Stimulated activated CD4-positive, alpha-beta T cell treated with anti-CD3 and anti-CD28 coated beads, Interleukin-4, amount 100 ng/mL, for 48 hours (primary cell): ENCODE data around the gene MRM2.

Experiments used
- DNase-seq, 2 donors: peaks; one replicate each; pipeline ENCODE4 v3.0.0-alpha.2; 2020; ENCODE audit warnings: low read depth in 2 of 2

Gene MRM2

DNA sequence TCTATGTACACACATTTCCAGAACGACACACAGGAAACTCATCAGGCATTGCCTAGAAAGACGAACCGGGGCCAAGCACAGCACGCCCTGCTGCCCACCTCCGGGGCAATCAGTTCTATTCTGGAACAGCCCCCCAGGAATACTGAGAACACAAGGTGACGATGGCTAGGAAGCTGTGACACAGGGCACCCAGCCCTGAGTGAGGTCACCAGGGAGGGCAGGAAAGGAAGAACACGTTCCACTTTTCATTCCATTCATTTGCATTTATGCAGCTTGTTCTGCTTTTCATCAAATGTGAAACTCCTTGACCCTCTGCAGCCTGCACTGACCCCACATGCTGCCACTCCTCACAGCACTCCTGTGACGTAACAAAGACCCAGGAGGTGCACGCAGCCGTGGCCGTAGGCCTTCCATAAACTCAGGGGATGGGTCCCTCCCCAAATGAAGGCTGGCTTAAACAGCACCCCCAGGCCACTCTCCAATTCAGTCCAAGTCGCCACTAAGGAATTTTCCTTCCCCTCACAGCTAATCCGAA is 38.2 kb downstream of the MRM2 start:
- no peak for DNase-seq

DNA sequence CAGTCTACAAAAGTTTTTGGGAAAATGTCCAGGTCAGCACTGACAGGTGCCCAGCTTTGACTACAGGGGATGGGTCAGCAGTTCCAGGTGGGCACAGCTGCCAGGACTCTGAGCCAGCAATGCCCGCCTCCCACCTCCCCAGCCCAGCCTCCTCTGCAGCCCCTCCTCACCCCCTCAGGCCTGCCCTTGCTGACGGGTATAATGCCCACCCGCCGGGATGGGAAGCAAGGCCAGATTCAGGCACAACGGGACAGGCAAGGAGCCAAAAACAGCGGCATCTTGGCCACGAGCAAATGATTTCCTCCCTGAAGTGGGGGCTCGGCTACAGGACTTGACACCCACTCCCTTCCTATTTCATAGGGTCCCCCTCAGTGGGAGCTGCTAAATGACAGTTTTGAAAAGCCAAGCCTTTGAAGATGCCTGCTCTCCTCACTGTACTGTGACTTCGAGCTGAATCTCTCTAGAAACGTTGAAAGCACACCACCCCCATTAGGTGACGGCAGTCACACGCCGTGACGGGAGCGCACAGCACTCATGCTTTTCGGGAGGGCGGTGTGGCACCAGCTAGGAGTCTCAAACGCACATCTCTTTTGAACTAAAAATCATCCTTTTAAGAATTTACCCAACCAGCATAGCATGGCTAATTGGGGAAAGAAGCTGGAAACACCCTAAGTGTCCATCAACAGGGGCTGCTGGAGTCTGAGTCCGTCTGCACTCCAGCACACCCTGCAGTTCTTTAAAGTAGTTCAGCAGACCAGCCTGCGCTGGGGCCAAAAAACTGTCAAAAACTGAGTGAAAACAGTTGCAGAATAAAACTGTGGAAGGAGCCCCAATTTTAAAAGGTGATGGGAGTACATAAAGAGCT is 38.9 kb downstream of the MRM2 start:
- no peak for DNase-seq

DNA sequence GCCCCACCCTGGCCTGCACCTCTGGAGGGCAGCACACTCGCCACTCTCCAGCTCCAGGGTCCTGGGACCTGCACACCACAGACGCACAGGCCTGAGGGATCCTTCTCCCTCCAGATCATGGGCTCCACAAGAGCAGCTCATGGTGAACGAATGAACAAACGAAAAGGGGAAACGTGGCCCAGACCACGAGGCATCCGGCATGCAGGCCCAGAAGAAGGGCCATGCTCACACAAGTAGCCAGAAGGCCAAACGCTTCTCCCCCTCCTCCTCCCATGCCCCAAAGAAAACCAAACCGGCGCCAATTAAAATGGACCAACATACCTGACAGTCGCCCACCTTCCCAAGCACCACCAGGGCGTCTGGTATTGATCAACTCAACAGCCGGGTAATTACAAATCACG is 39.6 kb downstream of the MRM2 start:
- DNase-seq: no peak

DNA sequence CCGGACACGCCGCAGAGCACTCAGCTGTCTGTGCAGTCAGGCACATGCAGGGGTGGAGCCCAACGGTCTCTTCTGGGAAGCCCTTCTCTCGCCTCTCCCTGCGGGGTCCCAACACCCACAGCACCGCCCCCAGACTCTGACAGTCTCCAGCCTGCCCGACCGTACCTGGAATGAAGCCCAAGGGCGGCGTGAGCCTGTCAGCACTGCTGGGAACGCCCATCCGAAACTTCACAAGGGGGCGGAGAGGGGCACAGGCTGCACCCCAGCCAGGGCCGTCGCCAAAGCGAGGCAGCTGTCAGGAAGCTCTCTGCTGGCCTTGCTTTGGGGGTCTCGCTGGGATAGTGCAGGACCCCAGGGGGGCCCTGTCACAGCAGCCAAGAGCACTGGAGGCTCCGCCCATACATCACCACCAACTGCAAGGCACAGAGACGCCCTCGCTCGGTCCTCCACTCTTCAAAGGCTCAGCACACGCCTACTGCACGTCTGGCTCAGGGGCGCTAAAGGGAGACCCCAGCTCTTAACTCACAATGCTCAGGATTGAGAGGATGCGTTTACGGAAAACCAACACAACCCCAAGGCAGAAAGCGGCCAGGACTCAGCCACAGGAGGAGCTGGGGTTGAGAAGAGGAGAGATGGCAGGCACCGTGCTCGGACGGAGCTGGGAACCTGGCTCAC is 40.2 kb downstream of the MRM2 start:
- no peak for DNase-seq

DNA sequence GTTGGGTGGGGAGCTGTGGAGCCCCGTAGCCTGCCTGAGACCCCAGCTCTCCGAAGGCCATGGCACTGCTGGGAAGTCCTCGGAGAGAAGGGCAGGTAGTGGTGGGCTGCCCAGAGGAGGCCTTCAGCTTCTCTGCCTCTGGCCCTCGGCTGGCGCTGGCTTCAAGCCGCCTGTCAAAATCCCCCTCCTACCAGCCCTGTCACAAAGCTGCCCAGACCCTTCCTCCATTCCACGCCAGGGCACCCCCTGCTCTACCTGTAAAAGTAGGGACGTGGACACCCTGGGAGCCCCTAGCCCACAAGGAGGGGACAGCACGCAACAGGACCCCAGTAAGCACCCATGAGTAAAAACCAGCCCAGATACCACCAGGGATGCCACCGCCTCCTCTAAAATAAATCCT is 40.9 kb downstream of the MRM2 start:
- no peak for DNase-seq

DNA sequence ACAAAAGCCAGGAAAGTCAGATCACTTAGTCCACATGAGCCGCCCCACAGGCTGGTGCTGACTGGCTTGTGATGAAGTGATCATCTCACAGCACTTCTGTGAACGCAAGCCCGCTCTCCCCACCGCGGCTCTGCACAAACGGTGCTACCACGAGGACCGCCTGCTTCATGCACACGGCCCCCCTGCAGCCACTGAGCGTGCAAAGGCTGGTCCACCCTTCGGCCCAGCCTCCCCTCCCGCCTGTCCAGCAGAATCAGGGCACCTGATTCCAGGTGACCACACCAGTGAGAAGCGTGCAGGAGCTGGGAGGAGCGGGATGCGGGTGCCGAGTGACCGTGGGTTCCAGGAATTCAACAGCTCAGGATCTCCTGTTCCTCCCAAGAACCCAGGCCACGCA is 41.4 kb downstream of the MRM2 start:
- DNase-seq: no peak

DNA sequence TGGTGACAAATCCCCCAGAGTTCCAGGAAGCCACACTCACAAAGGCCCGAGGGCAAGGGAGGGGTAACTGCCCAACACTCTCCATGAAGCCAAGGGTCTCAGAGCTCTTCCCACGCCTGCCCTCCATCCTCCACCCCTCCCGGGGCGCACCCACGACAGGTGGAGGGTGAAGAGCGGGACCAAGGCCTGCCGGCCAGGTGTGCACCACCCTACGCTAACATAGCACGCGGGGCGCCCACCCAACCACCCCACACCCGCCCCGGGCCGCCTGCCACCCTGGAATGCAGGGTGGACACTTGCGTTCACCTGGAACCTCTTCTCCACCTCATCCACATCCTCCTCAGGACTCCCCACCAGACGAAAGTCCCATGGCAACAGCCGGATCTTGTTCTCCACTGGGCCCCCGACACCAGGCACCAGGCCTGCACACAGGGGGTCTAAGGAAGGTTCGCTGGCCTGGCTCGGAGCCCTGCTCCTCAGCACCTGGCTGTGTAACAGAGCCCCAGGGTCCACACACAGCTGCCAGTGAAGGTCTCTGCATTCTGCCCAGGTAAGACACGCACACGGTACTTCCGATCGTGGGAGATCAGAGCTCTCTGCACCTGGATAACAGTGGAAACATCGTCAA is 41.9 kb downstream of the MRM2 start:
- DNase-seq: no peak

DNA sequence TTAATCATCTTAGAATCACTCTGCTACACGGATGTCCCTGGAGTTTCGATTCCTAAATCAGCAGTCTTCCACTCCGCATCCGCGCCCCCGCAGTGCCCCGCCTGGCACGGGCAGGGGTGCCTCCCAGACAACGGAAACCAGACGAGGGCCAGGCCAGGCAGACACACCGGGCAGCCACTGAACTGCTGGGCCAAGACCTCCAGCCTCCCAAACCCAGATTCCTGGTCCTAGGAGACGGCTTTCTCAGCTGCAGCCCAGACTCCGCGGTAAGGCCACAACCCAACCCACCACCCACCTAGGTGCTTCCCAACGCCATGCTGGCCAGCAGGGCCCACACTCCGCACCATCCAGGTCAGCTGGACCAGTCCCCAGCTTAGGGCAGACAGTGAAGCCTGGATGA is 42.5 kb downstream of the MRM2 start:
- no peak for DNase-seq

DNA sequence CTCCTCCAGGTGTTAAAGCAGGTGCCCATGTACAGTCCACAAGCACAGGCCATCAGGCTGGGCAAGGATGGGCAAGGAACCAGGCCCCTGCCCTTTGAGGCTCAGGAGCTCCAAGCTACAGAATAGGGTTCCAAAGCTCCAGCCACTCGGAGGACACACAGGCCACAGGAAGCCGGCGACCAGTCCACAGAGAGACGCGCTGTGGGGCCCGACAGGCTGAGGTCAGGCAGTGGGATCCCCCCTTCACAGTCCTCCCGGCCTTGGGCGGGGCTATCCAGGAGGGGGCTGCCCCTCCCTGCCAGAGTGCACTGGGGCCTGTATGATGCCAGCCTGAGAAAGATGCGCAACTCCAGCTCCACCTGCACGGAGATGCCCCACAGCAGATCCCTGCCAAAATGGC is 43.2 kb downstream of the MRM2 start:
- DNase-seq: no peak

DNA sequence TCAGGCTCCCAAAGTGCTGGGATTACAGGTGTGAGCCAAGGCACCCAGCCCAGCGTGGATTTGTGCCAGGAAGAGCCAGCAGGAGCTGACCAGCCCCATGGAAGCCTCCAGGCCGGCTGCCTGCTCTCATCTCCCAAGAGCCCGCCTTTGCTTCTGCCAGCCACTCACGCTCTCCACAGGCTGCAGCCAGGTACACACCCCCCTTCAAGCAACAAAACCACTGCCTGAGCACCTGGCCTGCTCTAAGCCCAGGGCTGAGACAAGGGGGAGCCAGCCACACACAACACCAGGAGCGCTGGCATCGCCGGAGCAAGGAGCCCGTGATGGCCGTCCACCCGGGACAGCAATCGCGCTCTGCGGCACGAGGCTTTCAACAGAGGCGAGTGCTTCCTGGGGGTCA is 43.8 kb downstream of the MRM2 start:
- no peak for DNase-seq

DNA sequence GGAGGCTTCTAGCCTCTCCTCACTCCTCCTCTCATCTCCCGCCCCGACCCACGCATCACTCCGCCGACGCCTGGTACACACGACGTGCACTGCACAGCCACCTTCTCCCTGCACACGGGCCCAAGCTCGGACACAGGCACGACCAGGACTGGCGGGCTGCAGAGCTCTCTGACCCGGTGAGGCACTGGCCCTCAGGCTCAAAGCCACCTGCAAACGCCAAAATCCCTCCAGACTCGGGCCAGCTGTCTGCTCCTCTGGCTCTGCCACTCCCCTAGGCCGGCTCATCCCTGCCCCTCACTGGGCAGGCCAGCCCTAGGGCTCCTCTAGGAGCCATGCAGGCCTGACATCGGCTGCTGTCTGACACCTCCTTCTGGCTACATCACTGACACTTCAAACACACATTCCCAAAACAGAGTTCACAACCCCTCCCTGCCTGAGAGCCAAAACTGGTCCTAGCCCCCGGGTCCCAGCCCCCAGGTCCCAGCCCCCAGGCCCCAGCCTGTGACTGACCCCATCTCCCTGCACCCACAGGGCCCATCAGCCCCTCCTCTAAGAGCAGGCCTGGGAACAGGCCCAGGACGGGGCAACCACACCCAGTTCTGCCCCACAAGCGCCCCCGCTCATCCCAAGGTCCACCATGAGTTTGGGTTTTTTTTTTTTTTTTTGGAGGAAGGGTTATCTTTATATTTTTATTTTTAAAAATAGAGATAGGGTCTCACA is 44.4 kb downstream of the MRM2 start:
- DNase-seq: no peak

DNA sequence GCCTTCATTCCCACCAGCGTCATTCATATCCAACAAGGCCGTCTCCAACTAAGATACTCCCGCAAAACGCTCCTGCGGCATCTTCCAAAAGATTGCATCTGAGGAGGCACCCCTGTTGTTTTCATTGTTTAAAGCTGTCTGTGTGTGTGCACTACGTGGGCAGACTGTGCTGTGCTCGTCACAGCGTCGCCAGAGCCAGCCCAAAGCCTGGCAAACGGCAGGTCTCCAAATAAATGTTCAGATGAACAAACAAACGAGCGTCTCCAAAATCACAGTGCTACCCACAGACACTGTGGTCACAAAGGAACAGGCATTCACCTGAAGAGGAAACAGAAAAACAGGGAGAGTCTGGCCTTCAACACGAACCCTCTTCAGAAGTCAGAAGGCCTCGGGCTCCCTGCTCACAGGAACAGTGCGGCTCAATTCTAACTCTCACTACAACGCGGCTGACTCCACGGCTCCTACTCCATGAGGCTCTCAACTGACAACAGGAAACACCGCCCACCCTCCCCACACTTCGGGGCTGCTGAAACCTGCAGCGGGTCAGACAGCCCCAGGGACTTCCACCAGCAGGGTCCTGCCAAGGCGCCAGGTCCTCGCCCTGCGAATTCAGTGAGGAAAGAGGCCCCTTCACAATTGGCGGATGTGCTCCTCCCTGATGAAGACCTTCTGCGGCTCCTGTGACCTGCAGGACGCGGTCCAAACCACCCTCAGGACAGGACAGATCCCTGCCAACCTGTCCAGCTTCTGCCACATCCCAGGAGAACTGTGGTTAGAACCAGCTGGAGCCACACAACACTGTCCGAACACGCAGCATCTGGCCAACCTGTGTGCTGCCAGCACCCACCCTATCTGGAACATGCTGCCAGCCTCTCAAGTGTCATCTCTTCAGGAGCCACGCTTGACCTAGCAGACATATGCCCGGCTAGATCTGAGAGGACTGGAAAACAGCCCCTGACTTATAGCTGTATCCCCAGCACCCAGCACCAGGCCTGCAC is 45.3 kb downstream of the MRM2 start:
- no peak for DNase-seq

DNA sequence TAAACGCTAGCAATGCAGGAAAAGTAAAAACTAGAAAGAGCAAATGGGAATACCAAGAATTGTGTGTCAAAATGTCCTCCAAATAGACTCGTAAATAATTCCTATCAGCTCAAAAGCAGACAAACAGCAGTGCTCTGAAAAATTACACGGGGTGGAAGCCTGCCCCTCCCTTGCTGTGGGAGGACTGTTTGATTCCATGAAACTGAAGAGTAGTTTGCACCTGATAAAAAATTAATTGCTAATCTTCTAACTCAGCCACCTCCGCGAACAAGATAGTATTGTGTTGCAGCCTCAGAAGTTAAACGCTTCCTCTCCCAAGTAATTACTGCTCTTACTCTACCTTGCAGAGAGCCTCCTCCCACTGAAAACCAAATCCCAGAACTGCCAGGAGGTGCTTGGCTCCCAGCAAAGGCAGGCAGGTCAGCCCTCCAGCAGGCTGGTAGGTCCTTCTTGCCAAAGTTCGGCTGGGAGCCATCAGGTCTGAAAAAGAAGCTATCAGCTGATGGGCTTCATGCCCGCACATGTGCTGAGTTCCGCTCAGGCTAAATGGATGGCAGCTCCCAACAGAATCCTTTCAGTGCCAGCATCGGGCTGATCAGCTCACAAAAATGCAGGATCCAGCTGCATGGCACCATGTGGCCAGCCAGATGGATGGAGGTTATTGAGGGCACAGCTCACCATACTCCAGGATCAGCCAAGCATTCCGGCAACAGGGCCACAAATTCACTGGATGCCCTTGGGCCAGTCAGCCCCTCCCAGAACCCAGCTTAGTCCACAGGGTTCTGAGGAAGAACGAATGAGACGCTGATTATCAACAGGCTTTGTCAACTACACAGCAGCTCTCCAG is 46.4 kb downstream of the MRM2 start:
- DNase-seq: no peak

DNA sequence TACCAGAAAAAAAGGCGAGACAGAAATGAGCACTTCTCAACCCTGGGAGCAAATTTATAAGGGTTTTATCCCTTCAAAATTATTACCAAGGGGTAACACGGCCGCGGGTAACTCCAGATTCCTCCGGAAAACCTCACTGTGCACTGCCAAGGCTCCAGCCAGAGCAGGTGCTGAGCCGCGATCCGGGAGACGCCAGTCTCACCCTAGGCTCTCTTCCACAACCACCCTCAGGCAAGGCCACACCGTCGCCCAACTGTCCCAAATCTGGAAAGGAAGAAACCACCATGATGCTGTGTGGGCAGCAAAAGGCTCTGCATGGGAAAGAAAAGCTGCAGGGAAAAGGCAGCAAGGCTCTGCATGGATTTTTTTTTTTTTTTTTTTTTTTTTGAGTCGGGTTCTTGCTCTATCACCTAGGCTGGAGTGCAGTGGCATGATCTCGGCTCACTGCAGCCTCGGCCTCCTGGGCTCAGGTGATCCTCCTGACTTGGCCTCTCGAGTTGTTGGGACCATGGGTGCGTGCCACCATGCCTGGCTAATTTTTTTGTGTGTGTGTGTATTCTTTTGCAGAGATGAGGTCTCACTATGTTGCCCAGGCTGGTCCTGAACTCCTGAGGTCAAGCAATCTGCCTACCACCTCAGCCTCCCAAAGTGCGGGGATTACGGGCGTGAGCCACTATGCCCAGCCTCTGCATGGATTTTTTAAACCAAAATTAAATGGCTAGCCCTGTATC is 48.3 kb downstream of the MRM2 start:
- DNase-seq: no peak

DNA sequence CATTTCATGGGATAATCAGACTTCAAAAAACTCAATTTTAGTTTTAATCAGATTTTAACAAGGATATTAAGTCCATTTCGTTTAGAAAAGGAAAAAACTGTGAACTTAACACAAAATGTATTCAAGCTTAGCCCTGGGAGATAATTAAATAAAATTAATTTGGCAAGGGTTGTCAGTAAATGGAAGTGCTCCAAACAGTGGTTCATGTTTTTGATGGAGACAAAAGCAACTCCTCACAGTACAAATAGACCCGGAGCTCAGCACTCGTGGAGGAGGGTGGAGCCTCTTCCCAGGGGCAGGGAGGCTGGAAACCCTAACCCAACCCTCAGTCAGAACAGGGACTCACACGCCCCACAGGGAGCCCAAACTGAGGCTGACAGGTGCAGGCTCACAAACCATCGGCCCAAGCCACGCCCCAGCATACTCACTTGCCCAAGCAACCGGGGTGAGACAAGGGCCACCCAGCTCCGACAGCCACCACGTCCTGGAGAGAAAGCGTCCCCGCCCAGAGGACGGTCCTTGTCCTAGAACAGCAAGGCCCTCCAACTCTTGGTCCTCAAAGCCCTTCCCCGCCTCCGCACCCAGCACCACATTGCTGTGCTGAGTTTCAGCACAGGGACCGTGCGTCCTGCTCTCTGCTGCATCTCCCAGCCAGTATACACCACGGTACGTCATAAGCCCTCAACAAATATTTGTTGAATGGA is 49.0 kb downstream of the MRM2 start:
- DNase-seq: no peak

DNA sequence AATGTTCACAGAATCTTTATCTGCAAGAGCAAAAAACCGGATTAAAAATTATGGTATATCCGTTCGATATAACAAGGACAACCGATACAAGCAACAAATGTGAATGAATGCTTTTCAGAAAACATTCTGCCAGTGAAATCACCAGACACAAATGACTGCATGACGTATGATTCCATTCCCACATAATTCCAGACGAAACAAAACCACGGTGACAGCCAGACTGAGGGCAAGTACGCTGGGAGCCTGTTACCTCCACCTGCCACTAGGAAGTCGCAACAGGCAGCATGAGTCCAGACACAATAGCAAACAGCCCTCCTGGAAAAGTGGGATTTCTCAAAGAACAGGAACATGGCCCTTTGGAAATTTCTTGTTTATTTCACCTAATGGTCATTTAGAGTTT is 51.0 kb downstream of the MRM2 start:
- DNase-seq: no peak

DNA sequence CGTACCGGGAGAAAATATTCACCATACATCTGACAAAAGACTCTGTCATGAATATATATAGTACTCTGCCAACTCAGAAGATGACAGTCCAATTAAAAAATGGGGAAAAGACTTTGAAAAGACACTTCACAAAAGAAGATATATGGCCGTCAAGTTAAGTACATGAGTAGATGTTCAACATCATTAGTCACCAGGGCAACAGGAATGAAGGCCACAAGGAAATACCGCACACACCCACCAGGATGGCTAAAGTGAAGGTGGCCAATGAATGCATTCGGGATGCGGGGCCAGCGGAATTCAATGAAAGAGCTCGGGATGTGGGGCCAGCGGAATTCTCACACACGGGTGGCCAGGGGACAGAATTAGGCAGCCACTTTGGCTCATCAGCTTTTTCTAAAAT is 51.5 kb downstream of the MRM2 start:
- DNase-seq: no peak

DNA sequence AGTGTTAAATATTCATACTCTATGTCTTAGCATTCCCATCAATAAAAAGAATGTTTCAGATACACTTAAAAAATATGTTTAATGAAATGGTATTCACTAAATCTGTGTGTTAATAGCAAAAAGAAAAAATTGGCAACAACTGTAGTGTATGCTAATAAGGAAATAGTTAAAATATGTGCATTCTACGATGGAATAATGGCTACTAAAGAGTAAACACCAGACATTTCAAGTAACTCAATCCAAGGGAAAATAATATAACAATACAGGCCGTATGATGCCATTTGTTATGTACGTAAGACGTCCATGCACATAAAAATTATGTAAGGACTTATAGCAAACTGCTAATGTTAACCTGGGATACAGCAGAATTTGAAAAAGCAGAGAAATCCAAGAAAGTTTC is 55.8 kb downstream of the MRM2 start:
- DNase-seq: no peak

DNA sequence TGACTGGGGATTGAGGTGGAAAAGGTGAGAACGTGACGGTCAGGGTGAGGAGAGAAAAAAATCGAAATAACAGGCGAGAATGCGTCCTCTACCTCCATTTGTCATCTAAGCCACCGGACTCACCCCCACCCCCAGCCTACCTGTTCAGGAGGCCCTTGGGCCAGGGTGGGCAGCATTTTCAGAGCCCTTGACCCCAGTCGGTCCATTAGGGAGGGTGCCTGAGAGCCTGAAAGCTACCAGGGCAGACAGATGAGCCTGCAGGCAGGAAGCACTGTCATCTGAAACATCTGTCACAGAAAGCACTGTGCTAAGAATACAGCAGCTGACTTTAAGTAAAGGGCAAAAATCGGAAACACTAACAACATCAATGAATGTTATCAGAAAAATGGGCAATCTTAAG is 56.3 kb downstream of the MRM2 start:
- DNase-seq: no peak
